PC-9 (cell line): ENCODE data around the gene LIN7A. TPM values are rescaled to one million over a fixed set of nuclear protein-coding genes. Genes with fewer than 3 reads are reported as not detected.

ENCODE experiments used
- Bru-seq: library from RNA; stranded (reverse); fragments of 400-500 nt; gene quantifications from one replicate; lab custom pipeline; 2021; lab: Mats Ljungman, UMichigan
- BruChase-seq, 2 experiments: library from RNA; stranded (reverse); fragments of 400-500 nt; gene quantifications; one replicate each; lab custom pipeline; 2021; lab: Mats Ljungman, UMichigan
- BruUV-seq: library from RNA; stranded (reverse); fragments of 400-500 nt; replicated peaks from 2 replicates; lab custom pipeline; 2021; lab: Mats Ljungman, UMichigan
- CTCF ChIA-PET: fragments of 300-600 bp; sonication (Branson Sonifier 250); formaldehyde crosslinking; loops from one replicate; lab custom pipeline; 2022; ENCODE audit warnings: antibody characterized with exemption; lab: Charles Lee
- POLR2A ChIA-PET: fragments of 300-600 bp; sonication (Branson Sonifier 250); formaldehyde crosslinking; loops from one replicate; lab custom pipeline; 2022; ENCODE audit warnings: antibody characterized with exemption; ENCODE audit not compliant: unreplicated experiment; lab: Charles Lee
- DNase-seq, 2 experiments: peaks; one replicate each; pipeline versions ENCODE4 v3.0.0 to v3.0.0-alpha.2; 2015 to 2022; ENCODE audit warnings: mixed read lengths in 1 of 2
- H2AFZ ChIP-seq: fragments of 200-600 bp; sonication (generic); 2 replicates; pipeline ENCODE4 v1.8.1; 2017; ENCODE audit warnings: antibody characterized with exemption
- H3F3A ChIP-seq: fragments of 200-600 bp; sonication (generic); 2 replicates; pipeline ENCODE4 v1.8.1; 2017; ENCODE audit warnings: antibody characterized with exemption, mild to moderate bottlenecking, low read depth; ENCODE audit not compliant: insufficient read depth
- H3K27ac ChIP-seq: fragments of 200-600 bp; sonication (generic); 2 replicates; pipeline ENCODE4 v1.6.1; 2016; ENCODE audit warnings: mixed run types
- H3K27me3 ChIP-seq: fragments of 200-600 bp; sonication (generic); 2 replicates; pipeline ENCODE4 v1.6.1; 2016; ENCODE audit warnings: low read depth, mixed run types; ENCODE audit not compliant: insufficient read depth
- H3K36me3 ChIP-seq: fragments of 200-600 bp; sonication (generic); 2 replicates; pipeline ENCODE4 v1.6.1; 2016; ENCODE audit warnings: low read depth, mixed run types
- H3K4me1 ChIP-seq: fragments of 200-600 bp; sonication (generic); replicated peaks from 2 replicates; pipeline ENCODE4 v1.6.1; 2016; ENCODE audit warnings: mixed run types; ENCODE audit not compliant: insufficient read depth
- H3K4me2 ChIP-seq: fragments of 200-600 bp; sonication (generic); 2 replicates; pipeline ENCODE4 v1.6.1; 2017; ENCODE audit warnings: mixed run types
- H3K4me3 ChIP-seq: fragments of 200-600 bp; sonication (generic); 2 replicates; pipeline ENCODE4 v1.6.1; 2016; ENCODE audit warnings: mixed run types
- H3K79me2 ChIP-seq: fragments of 200-600 bp; sonication (generic); 2 replicates; pipeline ENCODE4 v1.6.1; 2017; ENCODE audit warnings: low read depth, mixed run types
- H3K9me2 ChIP-seq: fragments of 200-600 bp; sonication (generic); 2 replicates; pipeline ENCODE4 v1.8.1; 2017; ENCODE audit warnings: mild to moderate bottlenecking; ENCODE audit not compliant: insufficient read depth
- H3K9me3 ChIP-seq: fragments of 200-600 bp; sonication (generic); 2 replicates; pipeline ENCODE4 v1.8.1; 2016; ENCODE audit warnings: low read depth; ENCODE audit not compliant: insufficient read depth
- H4K20me1 ChIP-seq: fragments of 200-600 bp; sonication (generic); 2 replicates; pipeline ENCODE4 v1.8.1; 2017; ENCODE audit not compliant: insufficient read depth
- EZH2 ChIP-seq: fragments of 200-600 bp; sonication (generic); IDR thresholded peaks from 2 replicates; pipeline ENCODE4 v1.8.0; 2017; ENCODE audit warnings: antibody characterized with exemption, low read depth
- intact Hi-C: fragments of 100-400 bp; cut with micrococcal nuclease; formaldehyde crosslinking; loops from one replicate; pipeline ENCODE4 v1.10.0; 2022; ENCODE audit not compliant: unreplicated experiment
- long read RNA-seq: library from polyadenylated mRNA; stranded (forward); transcript quantifications from one replicate; pipeline ENCODE4 v2.0.0, GENCODE V29; 2022
- total RNA-seq: library from RNA; stranded (reverse); gene quantifications from 2 replicates; pipeline ENCODE4 v1.2.3, GENCODE V29; 2021
- TF ChIP-seq, protein P1 (sequence below): fragments of 200-600 bp; sonication (generic); conservative IDR thresholded peaks from 2 replicates; pipeline ENCODE4 v1.6.1; 2017; ENCODE audit warnings: mixed run types, antibody characterized with exemption, mild to moderate bottlenecking, moderate library complexity

LIN7A gene
- not detected in 2 replicates for total RNA-seq
- percentile 7 among the genes with signal in this experiment for Bru-seq, nascent RNA
- percentile 7 among the genes with signal in this experiment for BruChase-seq, experiment 1, labeled RNA remaining after a 2-hour chase
- BruChase-seq, experiment 2, labeled RNA remaining after a 6-hour chase: percentile 1 among the genes with signal in this experiment
- long read RNA-seq: 0 reads

- Histone ChIP-seq H3K4me2 (peak within 1 kb of the TSS; percentile 96), H3K27me3 (peaks cover 9% of the 10 kb centered on the region), H3K4me1 (no peaks in the 10 kb centered on the region), H3K79me2 (no peaks in the 10 kb centered on the region), H3K27ac (no peak within 1 kb of the TSS), H3F3A (no peaks in the 10 kb centered on the region), H3K36me3 (no peaks in the 10 kb centered on the region), H3K9me3 (no peaks in the 10 kb centered on the region), H4K20me1 (no peaks in the 10 kb centered on the region), H3K9me2 (no peaks in the 10 kb centered on the region), H2AFZ (peak within 1 kb of the TSS; percentile 90), H3K4me3 (peak within 1 kb of the TSS; percentile 67)
- TF ChIP-seq, protein P1, sequence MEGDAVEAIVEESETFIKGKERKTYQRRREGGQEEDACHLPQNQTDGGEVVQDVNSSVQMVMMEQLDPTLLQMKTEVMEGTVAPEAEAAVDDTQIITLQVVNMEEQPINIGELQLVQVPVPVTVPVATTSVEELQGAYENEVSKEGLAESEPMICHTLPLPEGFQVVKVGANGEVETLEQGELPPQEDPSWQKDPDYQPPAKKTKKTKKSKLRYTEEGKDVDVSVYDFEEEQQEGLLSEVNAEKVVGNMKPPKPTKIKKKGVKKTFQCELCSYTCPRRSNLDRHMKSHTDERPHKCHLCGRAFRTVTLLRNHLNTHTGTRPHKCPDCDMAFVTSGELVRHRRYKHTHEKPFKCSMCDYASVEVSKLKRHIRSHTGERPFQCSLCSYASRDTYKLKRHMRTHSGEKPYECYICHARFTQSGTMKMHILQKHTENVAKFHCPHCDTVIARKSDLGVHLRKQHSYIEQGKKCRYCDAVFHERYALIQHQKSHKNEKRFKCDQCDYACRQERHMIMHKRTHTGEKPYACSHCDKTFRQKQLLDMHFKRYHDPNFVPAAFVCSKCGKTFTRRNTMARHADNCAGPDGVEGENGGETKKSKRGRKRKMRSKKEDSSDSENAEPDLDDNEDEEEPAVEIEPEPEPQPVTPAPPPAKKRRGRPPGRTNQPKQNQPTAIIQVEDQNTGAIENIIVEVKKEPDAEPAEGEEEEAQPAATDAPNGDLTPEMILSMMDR: no peak
- no peak for TF ChIP-seq EZH2
- intact Hi-C loops: loop anchor here (10.0 kb wide), 1 partner anchor 103 kb away; no protein-coding TSS in a partner anchor
- peak in 1 of 2 experiments; percentile 9 for DNase-seq
- POLR2A ChIA-PET: no interaction called here
- BruUV-seq: no TSS peak
- CTCF ChIA-PET: no interaction called here
Measured at GRCh38 chr12:80937391-80938238, at the start of gene LIN7A. Gene LIN7A, minus strand, starts transcription at chr12:80937934. Its CDS starts 212 bp downstream, at chr12:80937722.

GRCh38 chr12:80986224-80986623 is 48.5 kb upstream of the LIN7A start:
- ChIA-PET POLR2A (no interaction called here), CTCF (no interaction called here)
- intact Hi-C loops: no loop called here
- H3K9me3 ChIP-seq: no peaks in the 10 kb centered on the region
- no TSS peak for BruUV-seq
- H3K4me1 ChIP-seq: no peaks in the 10 kb centered on the region
- DNase-seq: no peak
- no peaks in the 10 kb centered on the region for H3K36me3 ChIP-seq
- H3K79me2 ChIP-seq: no peaks in the 10 kb centered on the region
- no peak overlapping the region for H2AFZ ChIP-seq
- no peaks in the 10 kb centered on the region for H3K27me3 ChIP-seq
- no peak overlapping the region for H3K4me2 ChIP-seq
- H3F3A ChIP-seq: no peaks in the 10 kb centered on the region
- H3K4me3 ChIP-seq: no peak overlapping the region
- H4K20me1 ChIP-seq: no peaks in the 10 kb centered on the region
- TF ChIP-seq, protein P1: no peak
- no peak for TF ChIP-seq EZH2
- H3K9me2 ChIP-seq: no peaks in the 10 kb centered on the region
- no peak overlapping the region for H3K27ac ChIP-seq

DNA sequence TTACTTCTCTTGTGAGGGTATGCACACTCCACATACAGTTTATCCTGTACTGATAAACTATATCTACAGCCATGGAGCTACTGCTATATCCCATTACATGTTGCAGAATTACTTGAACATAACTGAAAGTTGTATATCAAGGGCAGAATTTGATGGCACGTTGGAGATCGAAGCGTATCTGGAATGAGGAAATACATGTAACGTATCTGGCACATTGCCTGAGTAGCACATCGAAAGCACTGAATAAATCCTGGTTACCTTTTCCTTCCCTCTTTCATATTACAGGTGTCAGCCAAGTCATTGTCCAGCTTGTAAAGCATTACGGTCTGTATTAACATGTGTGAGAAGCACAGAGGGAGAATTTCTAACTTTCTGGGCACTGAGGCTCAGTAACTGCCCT is 42.1 kb upstream of the LIN7A start:
- H3K79me2 ChIP-seq: no peaks in the 10 kb centered on the region
- no peaks in the 10 kb centered on the region for H3K36me3 ChIP-seq
- no peaks in the 10 kb centered on the region for H3K9me3 ChIP-seq
- no peak overlapping the region for H3K27ac ChIP-seq
- H4K20me1 ChIP-seq: no peaks in the 10 kb centered on the region
- intact Hi-C loops: no loop called here
- CTCF ChIA-PET: no interaction called here
- no peak for DNase-seq
- no peaks in the 10 kb centered on the region for H3K27me3 ChIP-seq
- H3K4me2 ChIP-seq: no peak overlapping the region
- no TSS peak for BruUV-seq
- H3K9me2 ChIP-seq: no peaks in the 10 kb centered on the region
- no peak overlapping the region for H3K4me3 ChIP-seq
- H2AFZ ChIP-seq: no peak overlapping the region
- no peaks in the 10 kb centered on the region for H3K4me1 ChIP-seq
- TF ChIP-seq, protein P1: no peak
- TF ChIP-seq EZH2: no peak
- POLR2A ChIA-PET: interaction anchor here (0.6 kb wide), 1 partner anchor 97 kb away, joined by 4 read pairs; no protein-coding TSS in a partner anchor
- no peaks in the 10 kb centered on the region for H3F3A ChIP-seq
